HUES6 (cell line): ENCODE measurements around the gene LYPD1.
"Not testable (repeated sequence)": the region's sequence is repeated elsewhere in the genome, so short reads cannot be mapped to it uniquely, and the experiment has no call there.

Experiments
- H3K27ac ChIP-seq: 2 replicates; pipeline ENCODE4 v1.7.0; 2013; ENCODE audit warnings: low read depth, mild to moderate bottlenecking, low read length, inconsistent platforms
- H3K27me3 ChIP-seq: 2 replicates; pipeline ENCODE4 v1.6.1; 2013; ENCODE audit warnings: low read length; ENCODE audit not compliant: control insufficient read depth, insufficient read depth
- H3K36me3 ChIP-seq: 2 replicates; pipeline ENCODE4 v1.6.1; 2013; ENCODE audit warnings: low read length; ENCODE audit not compliant: control insufficient read depth, insufficient read depth
- H3K4me1 ChIP-seq: 2 replicates; pipeline ENCODE4 v1.6.1; 2013; ENCODE audit warnings: low read length; ENCODE audit not compliant: control insufficient read depth, insufficient read depth
- H3K4me3 ChIP-seq: 2 replicates; pipeline ENCODE4 v1.5.1; 2013; ENCODE audit warnings: low read depth, low read length
- H3K9ac ChIP-seq: one replicate; pipeline ENCODE4 v1.6.1; 2013; ENCODE audit warnings: mild to moderate bottlenecking, low read length
- H3K9me3 ChIP-seq: 2 replicates; pipeline ENCODE4 v1.6.1; 2013; ENCODE audit warnings: low read depth, low read length; ENCODE audit not compliant: control insufficient read depth, insufficient read depth

The LYPD1 gene, protein sequence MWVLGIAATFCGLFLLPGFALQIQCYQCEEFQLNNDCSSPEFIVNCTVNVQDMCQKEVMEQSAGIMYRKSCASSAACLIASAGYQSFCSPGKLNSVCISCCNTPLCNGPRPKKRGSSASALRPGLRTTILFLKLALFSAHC

DNA sequence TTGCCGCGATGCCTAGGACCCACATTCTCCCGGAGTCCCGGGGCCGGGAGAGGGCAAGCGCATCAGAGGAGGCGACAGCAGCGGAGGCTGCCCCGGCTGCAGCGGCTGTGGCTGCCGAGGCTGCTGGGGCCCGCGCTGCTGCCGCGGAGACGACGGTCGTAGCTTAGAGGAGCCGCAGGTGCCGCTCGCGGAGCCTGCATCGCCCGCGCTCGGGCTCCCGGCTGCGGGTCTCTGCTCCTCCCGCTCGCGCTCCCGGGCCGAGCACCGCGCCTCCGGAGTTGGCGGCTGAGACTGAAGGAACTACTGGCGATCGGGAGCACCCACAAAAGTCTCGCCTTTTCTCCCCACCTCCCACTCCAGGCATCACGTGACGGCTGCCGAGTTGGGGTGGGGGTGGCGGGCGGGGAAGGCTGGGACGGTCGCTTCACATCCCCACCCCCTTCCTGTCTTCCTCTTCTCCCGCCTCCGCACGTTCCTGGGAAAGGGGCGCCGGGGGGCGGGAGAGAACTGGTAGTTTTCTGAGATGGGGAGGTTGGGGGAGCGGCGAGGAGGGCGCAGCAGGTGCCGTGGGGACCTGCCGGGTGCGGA is at the start of gene LYPD1:
Gene LYPD1, minus strand, starts transcription at position 298 of the 588 bp plus-strand sequence. Its CDS starts 273 bp downstream, at position 25.
- H3K27ac ChIP-seq = no peak within 1 kb of the TSS
- H3K9me3 ChIP-seq = no peaks in the 10 kb centered on the region
- H3K27me3 ChIP-seq = peaks cover 66% of the 10 kb centered on the region
- peaks cover 9% of the 10 kb centered on the region; the same call in 1 of the 2 replicates for H3K4me1 ChIP-seq
- H3K4me3 ChIP-seq = peak within 1 kb of the TSS; percentile 55
- H3K36me3 ChIP-seq = no peaks in the 10 kb centered on the region
- peak within 1 kb of the TSS; percentile 64 for H3K9ac ChIP-seq

DNA sequence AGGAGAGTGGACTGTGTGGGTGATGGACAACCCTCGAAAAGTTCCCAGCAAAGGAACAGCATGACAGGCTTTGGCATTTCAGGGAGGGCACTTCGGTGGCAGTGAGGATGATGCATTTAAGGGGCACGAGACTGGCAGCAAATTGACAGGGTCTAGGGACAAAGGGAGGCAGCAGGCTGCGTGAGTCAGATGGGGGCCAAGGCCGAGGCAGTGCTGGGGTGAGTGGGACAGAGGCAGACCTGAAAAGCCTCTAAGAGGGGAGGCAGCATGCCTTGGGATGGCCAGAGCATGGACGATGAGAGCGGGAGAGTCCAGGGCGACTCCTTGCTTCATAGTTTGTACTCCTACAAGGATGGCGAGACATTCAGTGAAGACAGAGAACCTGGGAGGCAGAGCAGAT is 49.5 kb upstream of the LYPD1 start:
- no peak overlapping the region for H3K27ac ChIP-seq
- H3K27me3 ChIP-seq = no peaks in the 10 kb centered on the region
- H3K9ac ChIP-seq = no peak overlapping the region
- no peaks in the 10 kb centered on the region for H3K4me1 ChIP-seq
- H3K9me3 ChIP-seq = no peaks in the 10 kb centered on the region
- H3K36me3 ChIP-seq = no peaks in the 10 kb centered on the region
- H3K4me3 ChIP-seq = no peak overlapping the region

DNA sequence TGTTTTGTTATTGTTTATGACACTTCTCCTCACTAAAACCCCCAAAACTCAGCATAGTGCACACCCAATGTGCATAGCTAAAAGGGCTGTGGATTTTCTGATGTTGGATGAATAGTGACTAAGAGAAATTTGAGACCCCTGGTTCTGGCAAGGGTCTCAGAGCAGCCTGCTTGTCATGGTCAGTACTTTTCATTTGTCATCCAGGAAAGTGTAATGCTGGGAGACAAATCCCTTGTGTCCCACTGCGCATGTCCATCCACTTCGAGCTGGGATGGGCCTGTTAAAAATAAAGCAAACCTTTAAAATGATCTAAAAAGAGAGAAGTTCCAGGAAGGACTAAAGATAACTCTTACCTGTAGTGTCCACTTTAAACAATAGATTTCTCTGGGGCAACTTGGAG is 46.9 kb upstream of the LYPD1 start:
- Histone ChIP-seq H3K27ac (no peak overlapping the region), H3K9ac (no peak overlapping the region), H3K27me3 (no peaks in the 10 kb centered on the region), H3K4me3 (no peak overlapping the region), H3K9me3 (no peaks in the 10 kb centered on the region), H3K36me3 (no peaks in the 10 kb centered on the region), H3K4me1 (no peaks in the 10 kb centered on the region)

- H3K4me1 ChIP-seq = no peaks in the 10 kb centered on the region
- no peak overlapping the region for H3K27ac ChIP-seq
- H3K36me3 ChIP-seq = no peaks in the 10 kb centered on the region
- H3K4me3 ChIP-seq = no peak overlapping the region
- no peaks in the 10 kb centered on the region for H3K27me3 ChIP-seq
- no peaks in the 10 kb centered on the region for H3K9me3 ChIP-seq
- H3K9ac ChIP-seq = no peak overlapping the region
Observed at GRCh38 chr2:132715386-132716351, 45.7 kb upstream of the LYPD1 start.

DNA sequence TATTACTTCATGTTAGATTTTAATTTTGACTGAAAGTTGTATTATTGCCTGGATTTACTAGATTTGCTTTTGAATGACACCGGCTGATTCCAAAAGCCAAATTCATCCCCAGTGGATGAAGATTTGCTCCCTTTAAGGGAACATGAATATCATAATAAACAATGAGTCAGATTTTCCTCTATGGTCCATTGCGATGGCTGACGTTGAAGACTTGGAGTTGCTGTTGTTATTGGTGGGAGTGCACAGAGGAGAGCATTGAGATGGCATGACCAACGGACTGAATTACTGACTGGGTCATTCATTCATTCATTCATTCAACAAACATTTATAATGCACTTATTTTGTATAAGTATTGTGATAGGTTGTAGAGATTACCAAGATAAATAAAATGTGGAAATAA is 33.4 kb upstream of the LYPD1 start:
- H3K4me1 ChIP-seq = no peaks in the 10 kb centered on the region
- no peak overlapping the region for H3K9ac ChIP-seq
- no peak overlapping the region for H3K4me3 ChIP-seq
- no peak overlapping the region for H3K27ac ChIP-seq
- H3K27me3 ChIP-seq = no peaks in the 10 kb centered on the region
- H3K36me3 ChIP-seq = no peaks in the 10 kb centered on the region
- no peaks in the 10 kb centered on the region for H3K9me3 ChIP-seq

- no peaks in the 10 kb centered on the region for H3K36me3 ChIP-seq
- H3K27me3 ChIP-seq = no peaks in the 10 kb centered on the region
- no peaks in the 10 kb centered on the region for H3K9me3 ChIP-seq
- no peak overlapping the region for H3K4me3 ChIP-seq
- no peak overlapping the region for H3K9ac ChIP-seq
- no peak overlapping the region for H3K27ac ChIP-seq
- H3K4me1 ChIP-seq = no peaks in the 10 kb centered on the region
Observed at GRCh38 chr2:132701810-132702209, 31.8 kb upstream of the LYPD1 start.

DNA sequence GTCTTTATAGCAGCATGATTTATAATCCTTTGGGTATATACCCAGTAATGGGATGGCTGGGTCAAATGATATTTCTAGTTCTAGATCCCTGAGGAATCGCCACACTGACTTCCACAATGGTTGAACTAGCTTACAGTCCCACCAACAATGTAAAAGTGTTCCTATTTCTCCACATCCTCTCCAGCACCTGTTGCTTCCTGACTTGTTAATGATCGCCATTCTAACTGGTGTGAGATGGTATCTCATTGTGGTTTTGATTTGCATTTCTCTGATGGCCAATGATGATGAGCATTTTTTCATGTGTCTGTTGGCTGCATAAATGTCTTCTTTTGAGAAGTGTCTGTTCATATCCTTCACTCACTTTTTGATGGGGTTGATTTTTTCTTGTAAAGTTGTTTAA is 29.8 kb upstream of the LYPD1 start:
- H3K4me3 ChIP-seq, H3K27me3 ChIP-seq, H3K9me3 ChIP-seq, H3K9ac ChIP-seq, H3K36me3 ChIP-seq, H3K4me1 ChIP-seq, H3K27ac ChIP-seq: not testable (repeated sequence)

DNA sequence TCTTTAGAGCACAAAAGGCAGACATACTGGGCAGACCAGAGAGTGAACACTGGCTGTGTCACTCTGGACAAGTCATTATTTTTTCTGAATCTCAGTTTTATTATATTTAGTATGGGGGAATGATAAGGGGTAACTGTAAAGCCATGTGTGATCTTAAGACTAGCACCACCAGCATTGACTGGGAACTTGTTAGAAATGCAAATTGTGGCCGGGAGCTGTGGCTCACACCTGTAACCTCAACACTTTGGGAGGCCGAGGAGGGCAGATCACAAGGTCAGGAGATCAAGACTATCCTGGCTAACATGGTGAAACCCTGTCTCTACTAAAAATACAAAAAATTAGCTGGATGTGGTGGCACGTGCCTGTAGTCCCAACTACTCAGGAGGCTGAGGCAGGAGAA is 28.3 kb upstream of the LYPD1 start:
- H3K9ac ChIP-seq, H3K4me3 ChIP-seq, H3K4me1 ChIP-seq, H3K36me3 ChIP-seq, H3K27ac ChIP-seq, H3K9me3 ChIP-seq, H3K27me3 ChIP-seq: not testable (repeated sequence)

DNA sequence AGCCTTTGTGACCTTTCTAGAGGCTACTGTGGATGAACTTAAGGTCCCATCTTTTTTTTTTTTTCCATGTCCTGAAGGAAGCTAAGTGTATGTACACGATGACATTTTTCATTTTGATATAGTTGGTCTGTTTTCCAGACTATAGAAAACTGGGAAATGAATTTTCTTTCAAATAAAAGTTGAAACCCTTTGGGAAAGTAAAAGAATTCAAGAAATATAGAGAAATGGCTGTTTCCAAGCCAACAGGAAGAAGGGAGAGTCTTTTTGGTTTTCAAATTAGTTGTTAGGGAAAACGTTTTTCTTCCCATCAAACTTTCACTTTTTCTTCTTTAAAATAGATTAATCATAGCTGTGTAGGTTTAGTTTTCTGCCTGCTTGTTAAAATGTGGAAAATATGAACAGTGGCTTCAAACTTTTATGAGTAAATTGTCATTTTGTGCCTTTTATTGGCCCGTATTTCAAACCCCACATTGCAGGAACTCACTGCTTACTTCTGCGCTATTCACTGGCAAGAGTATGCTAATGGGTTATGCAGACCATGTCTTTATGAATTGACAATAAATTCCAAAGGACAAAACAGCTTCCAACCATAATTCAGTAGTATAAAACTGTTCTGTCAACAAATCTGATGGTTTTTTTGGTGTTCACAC is 27.7 kb upstream of the LYPD1 start:
- Histone ChIP-seq H3K4me1 (no peaks in the 10 kb centered on the region), H3K4me3 (no peak overlapping the region), H3K9me3 (no peaks in the 10 kb centered on the region), H3K9ac (no peak overlapping the region), H3K36me3 (no peaks in the 10 kb centered on the region), H3K27me3 (no peaks in the 10 kb centered on the region), H3K27ac (no peak overlapping the region)

DNA sequence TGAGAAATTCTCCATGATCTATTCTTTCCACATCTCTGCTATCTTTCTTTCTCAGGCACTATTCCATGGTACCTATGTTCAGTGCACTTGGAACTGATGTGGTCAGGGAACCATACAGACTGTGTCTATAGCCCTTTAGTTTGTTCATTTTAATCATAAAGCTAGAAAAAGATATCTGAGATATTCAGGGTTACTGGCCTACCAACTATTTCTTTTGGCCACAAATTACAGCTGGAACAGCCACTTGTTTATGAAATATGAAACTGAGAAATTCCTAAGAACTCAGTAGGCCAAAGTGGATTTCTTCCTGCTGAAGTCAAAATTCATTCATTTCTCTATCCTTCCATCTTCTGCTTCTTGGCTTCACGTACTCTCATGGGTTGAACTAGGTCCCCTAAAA is 22.8 kb upstream of the LYPD1 start:
- no peak overlapping the region for H3K27ac ChIP-seq
- H3K4me1 ChIP-seq = no peaks in the 10 kb centered on the region
- no peak overlapping the region for H3K9ac ChIP-seq
- no peak overlapping the region for H3K4me3 ChIP-seq
- no peaks in the 10 kb centered on the region for H3K36me3 ChIP-seq
- no peaks in the 10 kb centered on the region for H3K27me3 ChIP-seq
- no peaks in the 10 kb centered on the region for H3K9me3 ChIP-seq

GRCh38 chr2:132691556-132691955 is 21.6 kb upstream of the LYPD1 start:
- Histone ChIP-seq H3K9ac (no peak overlapping the region), H3K36me3 (no peaks in the 10 kb centered on the region), H3K27ac (no peak overlapping the region), H3K9me3 (no peaks in the 10 kb centered on the region), H3K4me1 (no peaks in the 10 kb centered on the region), H3K27me3 (no peaks in the 10 kb centered on the region), H3K4me3 (no peak overlapping the region)
